Mesenchymal stem cell (in vitro differentiated cells and primary cell): ENCODE data around the gene GHDC.
A peak's percentile ranks its signal among the peaks of the same experiment; 100 is the strongest.

Experiments
- DNase-seq: peaks from one replicate; pipeline ENCODE4 v3.0.0-alpha.2; 2013
- H2AFZ ChIP-seq: one replicate; pipeline ENCODE4 v1.6.1; 2013; ENCODE audit warnings: low read depth, mild to moderate bottlenecking, control low read depth, inconsistent platforms, low read length, moderate library complexity
- H2AK5ac ChIP-seq: 2 replicates; pipeline ENCODE4 v1.6.1; 2013; ENCODE audit warnings: low read length, moderate library complexity, mild to moderate bottlenecking, inconsistent platforms; ENCODE audit not compliant: severe bottlenecking
- H2BK120ac ChIP-seq: one replicate; pipeline ENCODE4 v1.6.1; 2013; ENCODE audit warnings: low read depth, mild to moderate bottlenecking, inconsistent platforms, low read length, moderate library complexity
- H2BK12ac ChIP-seq, 2 experiments: one replicate each; pipeline ENCODE4 v1.6.1; 2013; ENCODE audit warnings: inconsistent platforms in 2 of 2, low read length in 2 of 2, mild to moderate bottlenecking in 2 of 2, moderate library complexity in 2 of 2, control low read depth in 1 of 2
- H2BK15ac ChIP-seq: one replicate; pipeline ENCODE4 v1.6.1; 2013; ENCODE audit warnings: mild to moderate bottlenecking, low read depth, inconsistent platforms; ENCODE audit not compliant: poor library complexity, severe bottlenecking
- H2BK5ac ChIP-seq: 2 replicates; pipeline ENCODE4 v1.6.1; 2013; ENCODE audit warnings: low read depth, mild to moderate bottlenecking, low read length, control low read depth, inconsistent platforms; ENCODE audit not compliant: poor library complexity, severe bottlenecking
- H3K14ac ChIP-seq, 2 experiments: one replicate each; pipeline ENCODE4 v1.6.1; 2013; ENCODE audit warnings: inconsistent platforms in 2 of 2, low read length in 2 of 2, control low read depth in 1 of 2, mild to moderate bottlenecking in 1 of 2, moderate library complexity in 1 of 2
- H3K18ac ChIP-seq, 2 experiments: one replicate each; pipeline ENCODE4 v1.6.1; 2013; ENCODE audit warnings: inconsistent platforms in 2 of 2, low read length in 2 of 2, control low read depth in 1 of 2, low read depth in 1 of 2, mild to moderate bottlenecking in 1 of 2
- H3K23ac ChIP-seq, 2 experiments: one replicate each; pipeline ENCODE4 v1.6.1; 2013; ENCODE audit warnings: inconsistent platforms in 2 of 2, low read length in 2 of 2, mild to moderate bottlenecking in 2 of 2, moderate library complexity in 2 of 2, control low read depth in 1 of 2
- H3K27ac ChIP-seq: 2 replicates; pipeline ENCODE4 v1.5.1; 2013; ENCODE audit warnings: mild to moderate bottlenecking, moderate library complexity, low read length, control low read depth, inconsistent platforms; ENCODE audit not compliant: poor library complexity, severe bottlenecking
- H3K27me3 ChIP-seq, 2 experiments: 2 replicates each; pipeline versions ENCODE4 v1.6.1 to v1.7.0; 2013; ENCODE audit warnings: low read length in 2 of 2, mild to moderate bottlenecking in 2 of 2, moderate library complexity in 2 of 2, control low read depth in 1 of 2, inconsistent platforms in 1 of 2; ENCODE audit not compliant: control insufficient read depth in 1 of 2, insufficient read depth in 1 of 2
- H3K36me3 ChIP-seq, 2 experiments: 2 replicates each; pipeline versions ENCODE4 v1.6.1 to v1.7.0; 2013; ENCODE audit warnings: low read length in 2 of 2, control low read depth in 1 of 2, inconsistent platforms in 1 of 2, low read depth in 1 of 2, mild to moderate bottlenecking in 1 of 2; ENCODE audit not compliant: insufficient read depth in 2 of 2, control insufficient read depth in 1 of 2
- H3K4ac ChIP-seq, 2 experiments: one replicate each; pipeline ENCODE4 v1.6.1; 2013; ENCODE audit warnings: inconsistent platforms in 2 of 2, low read length in 2 of 2, mild to moderate bottlenecking in 2 of 2, moderate library complexity in 2 of 2, control low read depth in 1 of 2, low read depth in 1 of 2
- H3K4me1 ChIP-seq: 2 replicates; pipeline ENCODE4 v1.6.1; 2013; ENCODE audit warnings: low read depth, low read length, control low read depth; ENCODE audit not compliant: control insufficient read depth, insufficient read depth
- H3K4me2 ChIP-seq: 2 replicates; pipeline ENCODE4 v1.6.1; 2013; ENCODE audit warnings: low read length, mild to moderate bottlenecking, inconsistent platforms; ENCODE audit not compliant: poor library complexity, severe bottlenecking
- H3K4me3 ChIP-seq, 2 experiments: 2 replicates each; pipeline versions ENCODE4 v1.5.1 to v1.7.0; 2013; ENCODE audit warnings: low read length in 2 of 2, mild to moderate bottlenecking in 2 of 2, control low read depth in 1 of 2, low read depth in 1 of 2; ENCODE audit not compliant: insufficient read depth in 1 of 2
- H3K79me1 ChIP-seq: replicated peaks from 2 replicates; pipeline ENCODE4 v1.6.1; 2013; ENCODE audit warnings: mild to moderate bottlenecking, control low read depth, low read length, inconsistent platforms; ENCODE audit not compliant: poor library complexity, severe bottlenecking
- H3K9ac ChIP-seq: 2 replicates; pipeline ENCODE4 v1.7.0; 2013; ENCODE audit warnings: mild to moderate bottlenecking, low read length, moderate library complexity
- H3K9me3 ChIP-seq: 2 replicates; pipeline ENCODE4 v1.7.0; 2013; ENCODE audit warnings: mild to moderate bottlenecking, low read length; ENCODE audit not compliant: control insufficient read depth
- H4K8ac ChIP-seq: one replicate; pipeline ENCODE4 v1.6.1; 2013; ENCODE audit warnings: inconsistent platforms, mild to moderate bottlenecking, low read length, moderate library complexity
- H4K91ac ChIP-seq: one replicate; pipeline ENCODE4 v1.6.1; 2013; ENCODE audit warnings: mild to moderate bottlenecking, low read length, inconsistent platforms
- WGBS: methylation state at CpG from one replicate; pipeline ENCODE4 v1.1.7; 2013; ENCODE audit warnings: mixed read lengths; 5-methylcytosine and 5-hydroxymethylcytosine counted together

The GHDC gene

GRCh38 chr17:42193216-42193968, 902 bp downstream of the GHDC start:
- no peak overlapping the region for H2BK15ac ChIP-seq
- H3K27ac ChIP-seq = no peak overlapping the region
- H3K4me1 ChIP-seq = peaks cover 6% of the 10 kb centered on the region
- H3K4me2 ChIP-seq = no peak overlapping the region
- peak overlapping the region; percentile 92 for H3K9ac ChIP-seq
- no peak overlapping the region for H2BK5ac ChIP-seq
- H2BK120ac ChIP-seq = no peak overlapping the region
- no peaks in the 10 kb centered on the region for H3K79me1 ChIP-seq
- H3K4me3 ChIP-seq = peak overlapping the region in 1 of 2 experiments; percentile 92
- peak overlapping the region in 1 of 2 experiments; percentile 23 for H3K14ac ChIP-seq
- WGBS = 90% methylated on average over 11 of the region's 12 CpGs
- H3K4ac ChIP-seq = no peak overlapping the region
- H3K36me3 ChIP-seq = no peaks in the 10 kb centered on the region
- H3K18ac ChIP-seq = no peak overlapping the region
- H2BK12ac ChIP-seq = no peak overlapping the region
- H2AFZ ChIP-seq = no peak overlapping the region
- DNase-seq = no peak
- no peak overlapping the region for H4K91ac ChIP-seq
- H4K8ac ChIP-seq = peak overlapping the region; percentile 35
- H3K23ac ChIP-seq = no peak overlapping the region
- no peak overlapping the region for H2AK5ac ChIP-seq
- H3K27me3 ChIP-seq = no peaks in the 10 kb centered on the region
- H3K9me3 ChIP-seq = no peaks in the 10 kb centered on the region

GRCh38 chr17:42192189-42193126, 1.8 kb downstream of the GHDC start:
- Histone ChIP-seq H2BK12ac (no peak overlapping the region), H4K8ac (no peak overlapping the region), H3K14ac (no peak overlapping the region), H2AK5ac (no peak overlapping the region), H3K27ac (no peak overlapping the region), H2BK120ac (no peak overlapping the region), H3K18ac (no peak overlapping the region), H3K27me3 (no peaks in the 10 kb centered on the region), H3K36me3 (no peaks in the 10 kb centered on the region), H2BK15ac (no peak overlapping the region), H2AFZ (no peak overlapping the region), H4K91ac (no peak overlapping the region), H3K4ac (no peak overlapping the region), H3K9ac (no peak overlapping the region), H3K4me1 (peaks cover 6% of the 10 kb centered on the region), H3K9me3 (no peaks in the 10 kb centered on the region), H2BK5ac (no peak overlapping the region), H3K4me2 (no peak overlapping the region), H3K4me3 (no peak overlapping the region), H3K23ac (no peak overlapping the region), H3K79me1 (no peaks in the 10 kb centered on the region)
- DNase-seq = no peak
- 90% methylated on average over 23 of the region's 23 CpGs for WGBS

GRCh38 chr17:42191275-42191608, 3.1 kb downstream of the GHDC start:
- H2BK5ac ChIP-seq = no peak overlapping the region
- 100% methylated on average over 2 of the region's 5 CpGs for WGBS

More at GRCh38 chr17:42191275-42191608, 3.1 kb downstream of the GHDC start:
- no peak overlapping the region for H3K14ac ChIP-seq
- no peak overlapping the region for H3K9ac ChIP-seq
- peaks cover 6% of the 10 kb centered on the region for H3K4me1 ChIP-seq
- H2AFZ ChIP-seq = no peak overlapping the region
- no peak overlapping the region for H3K18ac ChIP-seq
- no peak overlapping the region for H2BK120ac ChIP-seq
- no peak overlapping the region for H4K8ac ChIP-seq
- no peaks in the 10 kb centered on the region for H3K9me3 ChIP-seq
- no peaks in the 10 kb centered on the region for H3K79me1 ChIP-seq
- no peak overlapping the region for H3K23ac ChIP-seq
- H2BK15ac ChIP-seq = no peak overlapping the region
- DNase-seq = no peak
- no peaks in the 10 kb centered on the region for H3K27me3 ChIP-seq
- H2BK12ac ChIP-seq = no peak overlapping the region
- H3K27ac ChIP-seq = no peak overlapping the region
- no peak overlapping the region for H3K4me2 ChIP-seq
- no peak overlapping the region for H3K4ac ChIP-seq
- H4K91ac ChIP-seq = no peak overlapping the region
- no peak overlapping the region for H2AK5ac ChIP-seq
- H3K4me3 ChIP-seq = no peak overlapping the region
- no peaks in the 10 kb centered on the region for H3K36me3 ChIP-seq
